Measurements from ENCODE around the gene ST3GAL5.

DNA sequence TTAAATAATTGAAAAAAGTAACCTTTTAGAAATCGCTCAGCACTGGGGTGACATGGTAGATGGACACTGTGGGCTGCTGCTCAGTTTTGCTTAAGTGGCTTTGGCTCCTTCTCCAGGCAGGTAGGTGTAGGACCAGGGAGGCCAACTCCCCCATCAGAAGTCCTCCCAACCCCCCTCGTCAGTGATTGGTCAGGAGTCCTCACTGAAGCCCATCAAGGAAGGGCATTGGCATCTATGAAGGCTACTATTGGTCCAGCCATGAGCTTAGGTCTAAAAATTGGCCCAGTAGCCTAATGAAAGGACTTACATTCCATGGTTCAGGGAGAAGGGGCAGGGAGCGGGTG, 34.7 kb downstream of the ST3GAL5 start:
- TF ChIP-seq, protein P1, sequence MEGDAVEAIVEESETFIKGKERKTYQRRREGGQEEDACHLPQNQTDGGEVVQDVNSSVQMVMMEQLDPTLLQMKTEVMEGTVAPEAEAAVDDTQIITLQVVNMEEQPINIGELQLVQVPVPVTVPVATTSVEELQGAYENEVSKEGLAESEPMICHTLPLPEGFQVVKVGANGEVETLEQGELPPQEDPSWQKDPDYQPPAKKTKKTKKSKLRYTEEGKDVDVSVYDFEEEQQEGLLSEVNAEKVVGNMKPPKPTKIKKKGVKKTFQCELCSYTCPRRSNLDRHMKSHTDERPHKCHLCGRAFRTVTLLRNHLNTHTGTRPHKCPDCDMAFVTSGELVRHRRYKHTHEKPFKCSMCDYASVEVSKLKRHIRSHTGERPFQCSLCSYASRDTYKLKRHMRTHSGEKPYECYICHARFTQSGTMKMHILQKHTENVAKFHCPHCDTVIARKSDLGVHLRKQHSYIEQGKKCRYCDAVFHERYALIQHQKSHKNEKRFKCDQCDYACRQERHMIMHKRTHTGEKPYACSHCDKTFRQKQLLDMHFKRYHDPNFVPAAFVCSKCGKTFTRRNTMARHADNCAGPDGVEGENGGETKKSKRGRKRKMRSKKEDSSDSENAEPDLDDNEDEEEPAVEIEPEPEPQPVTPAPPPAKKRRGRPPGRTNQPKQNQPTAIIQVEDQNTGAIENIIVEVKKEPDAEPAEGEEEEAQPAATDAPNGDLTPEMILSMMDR (conservative IDR thresholded peaks at IDR 0.05 in 1 of 2, IDR thresholded peaks at IDR 0.05 in 1 of 2; ENCODE audit: low read depth in 1 of 2, low read length in 2 of 2) = no peak
- no peak for TF ChIP-seq EZH2 (IDR thresholded peaks at IDR 0.05; ENCODE audit: low read length, missing control alignments)

All from fibroblast of lung (primary cell).